Muscle layer of colon (tissue), 2 donors: ENCODE measurements around the gene TIGAR.

Experiments
- H3K27ac ChIP-seq: one replicate; pipeline ENCODE4 v1.7.0; 2013; ENCODE audit warnings: low read depth, mild to moderate bottlenecking, low read length, moderate library complexity
- H3K27me3 ChIP-seq, 2 donors: one replicate each; pipeline ENCODE4 v1.7.0; 2013; ENCODE audit warnings: low read length in 2 of 2, mild to moderate bottlenecking in 2 of 2; ENCODE audit not compliant: insufficient read depth in 2 of 2, control insufficient read depth in 1 of 2
- H3K36me3 ChIP-seq: one replicate; pipeline ENCODE4 v1.7.0; 2013; ENCODE audit warnings: mild to moderate bottlenecking, low read length; ENCODE audit not compliant: insufficient read depth
- H3K4me1 ChIP-seq: one replicate; pipeline ENCODE4 v1.7.0; 2013; ENCODE audit warnings: mild to moderate bottlenecking, low read length; ENCODE audit not compliant: insufficient read depth
- H3K4me3 ChIP-seq, 2 donors: one replicate each; pipeline ENCODE4 v1.7.0; 2013; ENCODE audit warnings: low read length in 2 of 2, low read depth in 1 of 2, mild to moderate bottlenecking in 1 of 2, moderate library complexity in 1 of 2
- H3K9ac ChIP-seq: one replicate; pipeline ENCODE4 v1.7.0; 2013; ENCODE audit warnings: low read length
- H3K9me3 ChIP-seq: one replicate; pipeline ENCODE4 v1.7.0; 2013; ENCODE audit warnings: mild to moderate bottlenecking, low read length
- donor health status: abdominal sarcoma.
- donor health status: Adenocarcinoma of cecum.

Gene TIGAR

GRCh38 chr12:4320853-4321701, at the start of gene TIGAR:
TIGAR (plus strand) TSS chr12:4321213; CDS start chr12:4321272, 59 bp downstream.
- Histone ChIP-seq H3K9ac (peak within 1 kb of the TSS; percentile 90), H3K4me1 (peaks cover 19% of the 10 kb centered on the region), H3K27me3 (no peaks in the 10 kb centered on the region), H3K4me3 (peak within 1 kb of the TSS; percentile 88 to 98), H3K36me3 (no peaks in the 10 kb centered on the region), H3K27ac (peak within 1 kb of the TSS; percentile 96), H3K9me3 (no peaks in the 10 kb centered on the region)

DNA sequence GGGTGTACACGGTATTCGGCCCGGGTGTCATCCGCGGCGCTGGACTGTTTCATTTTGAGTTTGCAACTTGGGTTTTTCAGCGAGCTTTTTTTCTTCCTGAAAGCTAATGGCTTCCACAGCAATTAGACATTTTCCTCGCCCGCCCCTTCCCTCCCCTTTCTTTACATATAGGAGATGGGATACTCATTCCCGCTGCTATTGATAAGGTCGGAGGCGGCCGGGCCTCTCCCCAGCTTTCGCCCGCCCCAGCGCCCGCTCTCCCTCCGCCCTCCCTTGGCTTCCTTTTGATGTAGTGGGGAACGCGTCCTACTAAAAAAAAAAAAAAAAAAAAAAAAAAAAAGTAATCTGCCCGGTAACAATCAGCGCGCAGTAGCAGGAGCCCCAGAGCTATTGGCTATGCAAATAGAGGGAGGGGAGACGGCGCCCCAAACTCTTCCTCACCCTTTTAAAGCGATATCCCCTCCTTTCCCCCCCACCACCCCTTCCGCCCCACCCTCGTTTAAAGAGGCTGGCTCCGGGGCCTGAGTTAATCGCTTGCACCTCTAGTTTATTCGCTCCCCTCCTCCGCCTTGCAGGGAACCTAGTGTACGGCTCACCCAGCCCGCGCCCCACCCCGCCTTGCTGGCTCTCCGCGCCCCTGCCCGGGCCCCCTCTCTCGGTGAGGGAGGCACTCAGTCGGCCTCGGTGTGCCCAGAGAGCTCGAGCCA, 49.1 kb upstream of the TIGAR start:
- Histone ChIP-seq H3K9me3 (no peaks in the 10 kb centered on the region), H3K9ac (peak overlapping the region; percentile 84), H3K4me3 (peak overlapping the region; percentile 12 to 79), H3K27me3 (no peaks in the 10 kb centered on the region), H3K4me1 (peaks cover 28% of the 10 kb centered on the region), H3K27ac (peak overlapping the region; percentile 99), H3K36me3 (peaks cover 4% of the 10 kb centered on the region)

GRCh38 chr12:4272424-4273272, 48.4 kb upstream of the TIGAR start:
- Histone ChIP-seq H3K9me3 (no peaks in the 10 kb centered on the region), H3K9ac (peak overlapping the region; percentile 98), H3K4me1 (peaks cover 36% of the 10 kb centered on the region), H3K4me3 (peak overlapping the region; percentile 3 to 65), H3K27ac (peak overlapping the region; percentile 99), H3K27me3 (no peaks in the 10 kb centered on the region), H3K36me3 (peaks cover 11% of the 10 kb centered on the region)

DNA sequence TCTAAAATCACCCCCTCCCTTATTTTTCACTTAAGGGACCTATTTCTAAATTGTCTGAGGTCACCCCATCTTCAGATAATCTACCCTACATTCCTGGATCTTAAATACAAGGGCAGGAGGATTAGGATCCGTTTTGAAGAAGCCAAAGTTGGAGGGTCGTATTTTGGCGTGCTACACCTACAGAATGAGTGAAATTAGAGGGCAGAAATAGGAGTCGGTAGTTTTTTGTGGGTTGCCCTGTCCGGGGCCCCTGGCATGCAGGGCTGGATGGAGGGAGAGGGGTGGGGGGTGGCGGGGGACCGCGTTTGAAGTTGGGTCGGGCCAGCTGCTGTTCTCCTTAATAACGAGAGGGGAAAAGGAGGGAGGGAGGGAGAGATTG, 47.8 kb upstream of the TIGAR start:
- Histone ChIP-seq H3K27ac (peak overlapping the region; percentile 99), H3K27me3 (no peaks in the 10 kb centered on the region), H3K4me1 (peaks cover 41% of the 10 kb centered on the region), H3K9me3 (no peaks in the 10 kb centered on the region), H3K4me3 (peak overlapping the region; percentile 30 to 65), H3K36me3 (peaks cover 17% of the 10 kb centered on the region), H3K9ac (peak overlapping the region; percentile 98)

DNA sequence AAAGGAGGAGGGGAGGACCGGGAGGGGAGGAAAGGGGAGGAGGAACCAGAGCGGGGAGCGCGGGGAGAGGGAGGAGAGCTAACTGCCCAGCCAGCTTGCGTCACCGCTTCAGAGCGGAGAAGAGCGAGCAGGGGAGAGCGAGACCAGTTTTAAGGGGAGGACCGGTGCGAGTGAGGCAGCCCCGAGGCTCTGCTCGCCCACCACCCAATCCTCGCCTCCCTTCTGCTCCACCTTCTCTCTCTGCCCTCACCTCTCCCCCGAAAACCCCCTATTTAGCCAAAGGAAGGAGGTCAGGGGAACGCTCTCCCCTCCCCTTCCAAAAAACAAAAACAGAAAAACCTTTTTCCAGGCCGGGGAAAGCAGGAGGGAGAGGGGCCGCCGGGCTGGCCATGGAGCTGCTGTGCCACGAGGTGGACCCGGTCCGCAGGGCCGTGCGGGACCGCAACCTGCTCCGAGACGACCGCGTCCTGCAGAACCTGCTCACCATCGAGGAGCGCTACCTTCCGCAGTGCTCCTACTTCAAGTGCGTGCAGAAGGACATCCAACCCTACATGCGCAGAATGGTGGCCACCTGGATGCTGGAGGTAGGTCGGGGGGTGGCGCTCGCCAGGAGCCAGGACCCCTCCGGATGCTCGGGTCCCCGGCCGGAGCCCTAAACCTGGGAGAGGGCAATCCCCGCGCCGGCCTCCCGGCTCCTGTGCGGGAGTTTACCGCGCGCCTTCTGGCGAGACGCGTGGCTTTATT, 47.2 kb upstream of the TIGAR start, which contains the start of gene CCND2:
CCND2 (plus strand) TSS at position 111 of the 744 bp plus-strand sequence; CDS start at position 390, 279 bp downstream.
- no peaks in the 10 kb centered on the region for H3K27me3 ChIP-seq
- peak within 1 kb of the TSS; percentile 98 for H3K9ac ChIP-seq
- peaks cover 41% of the 10 kb centered on the region for H3K4me1 ChIP-seq
- peaks cover 23% of the 10 kb centered on the region for H3K36me3 ChIP-seq
- no peaks in the 10 kb centered on the region for H3K9me3 ChIP-seq
- H3K4me3 ChIP-seq: peak within 1 kb of the TSS; percentile 67 to 98
- peak within 1 kb of the TSS; percentile 99 for H3K27ac ChIP-seq

DNA sequence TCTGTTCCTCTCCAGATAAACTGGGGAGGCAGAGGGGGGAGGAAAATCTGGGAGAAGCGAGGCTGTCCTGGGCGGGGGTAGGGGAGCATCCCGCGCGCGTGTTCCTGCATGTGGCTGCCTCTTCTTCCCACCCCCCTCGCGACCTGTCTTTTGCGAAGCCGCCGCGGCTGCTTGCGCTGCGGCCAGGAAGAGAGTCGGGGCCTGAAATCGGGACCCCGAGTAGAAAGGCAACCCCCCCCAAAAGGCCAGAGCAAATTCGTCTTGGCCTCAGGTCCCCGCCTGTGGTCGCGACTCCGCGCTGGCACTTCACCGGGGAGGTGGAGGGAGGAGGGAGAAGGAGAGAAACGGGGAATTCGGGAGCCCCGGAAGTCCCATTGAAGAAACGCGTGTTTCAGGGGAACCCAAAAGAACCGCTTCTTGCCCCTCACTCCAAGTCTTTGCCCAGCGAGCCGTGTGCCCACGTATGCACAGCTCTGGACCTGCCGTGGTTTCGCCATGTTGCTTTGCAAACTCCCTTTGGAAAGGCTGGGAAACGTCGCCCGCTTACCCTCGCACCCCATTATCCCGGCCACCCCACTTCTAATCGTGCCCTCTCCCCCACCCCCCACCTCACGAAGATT, 46.5 kb upstream of the TIGAR start:
- peaks cover 48% of the 10 kb centered on the region for H3K4me1 ChIP-seq
- peak overlapping the region; percentile 98 for H3K9ac ChIP-seq
- no peaks in the 10 kb centered on the region for H3K27me3 ChIP-seq
- no peaks in the 10 kb centered on the region for H3K9me3 ChIP-seq
- H3K27ac ChIP-seq: peak overlapping the region; percentile 99
- peaks cover 30% of the 10 kb centered on the region for H3K36me3 ChIP-seq
- peak overlapping the region; percentile 67 to 98 for H3K4me3 ChIP-seq

DNA sequence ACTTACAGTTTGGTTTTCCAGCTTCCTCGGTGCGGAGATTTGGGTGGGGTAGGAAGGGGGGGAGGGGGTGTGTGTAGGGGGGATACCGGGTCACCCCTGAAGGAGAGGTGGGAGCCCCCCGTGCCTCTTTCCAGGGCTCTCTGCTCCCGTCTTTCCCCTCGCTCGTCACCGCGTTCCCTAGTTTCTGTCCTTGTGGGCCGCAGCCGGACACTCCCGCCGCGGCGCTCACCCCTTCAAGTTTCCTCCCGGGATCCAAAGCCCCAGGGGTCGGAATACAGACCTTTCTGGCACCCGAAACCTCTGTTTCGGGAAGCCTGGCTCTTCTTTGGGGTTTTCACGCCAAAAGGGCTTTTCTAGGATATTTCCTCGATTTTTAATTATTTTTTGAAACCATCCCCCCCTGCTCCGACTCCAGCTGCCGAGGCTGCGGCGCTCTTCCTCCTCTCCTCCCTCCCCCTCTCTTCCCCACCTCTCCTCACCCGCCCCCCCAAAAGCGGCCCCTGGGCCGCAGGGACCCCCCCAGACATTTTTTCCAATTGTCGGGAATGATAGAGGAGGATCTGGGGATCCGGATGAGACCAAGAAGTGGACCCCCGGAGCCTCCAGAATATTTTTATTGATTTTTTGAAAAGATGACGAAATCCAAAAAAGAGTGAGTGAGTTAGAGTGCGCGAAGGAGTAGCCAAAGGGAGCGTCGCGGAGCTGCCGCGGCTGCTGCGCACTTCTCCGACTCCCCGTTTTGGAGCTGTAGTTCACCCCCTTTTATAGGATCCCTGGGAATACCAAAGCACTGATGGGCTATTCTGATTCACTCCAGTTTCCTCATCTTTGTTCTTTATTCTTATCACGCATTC, 45.8 kb upstream of the TIGAR start:
- Histone ChIP-seq H3K4me1 (peaks cover 52% of the 10 kb centered on the region), H3K36me3 (peaks cover 37% of the 10 kb centered on the region), H3K9ac (peak overlapping the region; percentile 98), H3K27me3 (no peaks in the 10 kb centered on the region), H3K4me3 (peak overlapping the region; percentile 67 to 98), H3K9me3 (no peaks in the 10 kb centered on the region), H3K27ac (peak overlapping the region; percentile 99)

DNA sequence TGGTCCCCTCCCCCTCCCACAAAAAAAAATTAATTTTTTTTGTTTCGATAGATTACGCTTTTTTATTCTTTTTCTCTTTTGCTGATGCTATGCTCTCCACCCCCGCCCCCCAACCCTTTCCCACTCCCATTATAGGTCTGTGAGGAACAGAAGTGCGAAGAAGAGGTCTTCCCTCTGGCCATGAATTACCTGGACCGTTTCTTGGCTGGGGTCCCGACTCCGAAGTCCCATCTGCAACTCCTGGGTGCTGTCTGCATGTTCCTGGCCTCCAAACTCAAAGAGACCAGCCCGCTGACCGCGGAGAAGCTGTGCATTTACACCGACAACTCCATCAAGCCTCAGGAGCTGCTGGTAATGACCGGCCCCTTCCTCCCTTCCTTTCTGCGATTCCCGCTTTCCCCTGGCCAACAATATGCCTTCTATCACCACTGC, 45.1 kb upstream of the TIGAR start:
- Histone ChIP-seq H3K4me1 (peaks cover 57% of the 10 kb centered on the region), H3K9me3 (no peaks in the 10 kb centered on the region), H3K36me3 (peaks cover 44% of the 10 kb centered on the region), H3K27ac (peak overlapping the region; percentile 99), H3K4me3 (peak overlapping the region; percentile 67 to 98), H3K27me3 (no peaks in the 10 kb centered on the region), H3K9ac (peak overlapping the region; percentile 74)

- Histone ChIP-seq H3K9me3 (no peaks in the 10 kb centered on the region), H3K9ac (no peak overlapping the region), H3K4me3 (peak overlapping the region in 1 of 2 donors; percentile 98), H3K4me1 (peaks cover 64% of the 10 kb centered on the region), H3K36me3 (peaks cover 51% of the 10 kb centered on the region), H3K27ac (peak overlapping the region; percentile 99), H3K27me3 (no peaks in the 10 kb centered on the region)
These were observed 44.3 kb upstream of the TIGAR start for GRCh38 chr12:4276524-4277204.
